Measurements from ENCODE around the gene CRACDL.

Gene CRACDL

DNA sequence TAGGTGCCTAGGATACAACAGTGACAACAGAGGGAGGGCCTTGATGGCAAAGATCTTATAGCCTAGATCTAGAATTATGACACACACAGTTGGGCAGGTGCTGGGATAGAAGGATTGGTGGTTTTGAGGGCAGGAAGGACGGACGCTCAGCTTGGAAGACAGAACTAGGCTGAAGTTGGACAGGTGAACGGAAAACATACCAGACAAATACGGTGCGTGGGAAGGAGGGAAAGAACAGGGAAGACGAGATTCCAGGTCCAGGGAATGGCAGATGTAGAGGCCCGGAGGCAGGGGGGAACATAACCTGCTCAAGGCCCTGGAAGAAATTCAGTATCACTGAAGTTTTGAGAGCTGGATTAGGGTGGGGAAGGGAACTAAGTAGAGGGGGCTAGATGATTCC, 40.8 kb downstream of the CRACDL start:
- POLR2A ChIA-PET: no interaction called here

DNA sequence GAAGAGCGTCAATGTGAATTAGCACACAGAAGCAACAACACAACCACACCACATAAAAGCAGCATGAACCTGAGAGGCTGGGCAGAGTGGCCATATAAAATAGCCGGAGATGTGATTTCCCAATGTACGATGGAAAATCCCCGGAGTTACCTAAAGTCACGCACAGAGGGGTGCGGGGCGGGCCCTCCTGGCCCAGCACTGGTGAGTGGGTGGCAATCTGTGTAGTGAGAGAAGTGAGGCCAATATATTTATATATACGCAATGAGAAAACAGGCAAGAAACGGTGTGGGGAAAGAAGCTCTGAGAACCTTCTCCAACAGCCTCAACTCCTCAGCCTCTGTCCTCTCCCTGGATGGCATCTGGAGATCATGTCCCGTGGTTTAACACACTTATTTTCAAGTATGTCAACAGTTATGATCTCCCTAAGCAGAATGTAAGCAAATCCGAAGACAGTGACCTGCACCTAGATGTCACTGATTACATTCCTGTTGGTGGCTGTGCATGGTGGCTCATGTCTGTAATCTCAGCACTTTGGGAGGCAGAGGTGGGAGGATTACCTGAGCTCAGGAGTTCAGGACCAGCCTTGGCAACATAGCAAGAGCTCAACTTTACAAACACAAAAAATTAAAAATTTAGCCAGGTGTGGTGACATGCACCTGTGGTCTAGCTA, 41.6 kb downstream of the CRACDL start:
- TF ChIP-seq SUZ12 (IDR thresholded peaks at IDR 0.05) (no peak), L3MBTL2 (conservative IDR thresholded peaks at IDR 0.05) (no peak), BHLHE40 (IDR thresholded peaks at IDR 0.05; ENCODE audit: borderline replicate concordance) (no peak), SP1 (IDR thresholded peaks at IDR 0.05) (no peak), FOXK2 (IDR thresholded peaks at IDR 0.05) (no peak), FOXA1 (IDR thresholded peaks at IDR 0.05) (no peak), HDGF (IDR thresholded peaks at IDR 0.05; ENCODE audit: borderline replicate concordance) (no peak)
- TF ChIP-seq, protein P1, sequence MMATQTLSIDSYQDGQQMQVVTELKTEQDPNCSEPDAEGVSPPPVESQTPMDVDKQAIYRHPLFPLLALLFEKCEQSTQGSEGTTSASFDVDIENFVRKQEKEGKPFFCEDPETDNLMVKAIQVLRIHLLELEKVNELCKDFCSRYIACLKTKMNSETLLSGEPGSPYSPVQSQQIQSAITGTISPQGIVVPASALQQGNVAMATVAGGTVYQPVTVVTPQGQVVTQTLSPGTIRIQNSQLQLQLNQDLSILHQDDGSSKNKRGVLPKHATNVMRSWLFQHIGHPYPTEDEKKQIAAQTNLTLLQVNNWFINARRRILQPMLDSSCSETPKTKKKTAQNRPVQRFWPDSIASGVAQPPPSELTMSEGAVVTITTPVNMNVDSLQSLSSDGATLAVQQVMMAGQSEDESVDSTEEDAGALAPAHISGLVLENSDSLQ (IDR thresholded peaks at IDR 0.05): no peak
- POLR2A ChIA-PET: no interaction called here
- CTCF ChIA-PET: no interaction called here
- no peak for DNase-seq (ENCODE audit: extremely low spot score)

More for the DNA sequence above, 40.8 kb downstream of the CRACDL start:
- DNase-seq (ENCODE audit: extremely low spot score): no peak
- CTCF ChIA-PET: no interaction called here
- no peak for TF ChIP-seq LEF1 (IDR thresholded peaks at IDR 0.05; ENCODE audit: borderline replicate concordance)
- TF ChIP-seq L3MBTL2 (conservative IDR thresholded peaks at IDR 0.05): no peak
- TF ChIP-seq NFRKB (IDR thresholded peaks at IDR 0.05): no peak
- TF ChIP-seq CTBP1 (IDR thresholded peaks at IDR 0.05; ENCODE audit: borderline replicate concordance): no peak
- no peak for TF ChIP-seq ARNT (IDR thresholded peaks at IDR 0.05)
- no peak for TF ChIP-seq FOXM1 (IDR thresholded peaks at IDR 0.05; ENCODE audit: borderline replicate concordance)
- no peak for TF ChIP-seq HDGF (IDR thresholded peaks at IDR 0.05; ENCODE audit: borderline replicate concordance)
- TF ChIP-seq FOXK2 (IDR thresholded peaks at IDR 0.05): no peak
- TF ChIP-seq, protein P1 (IDR thresholded peaks at IDR 0.05): no peak
- no peak for TF ChIP-seq BHLHE40 (IDR thresholded peaks at IDR 0.05; ENCODE audit: borderline replicate concordance)
- no peak for TF ChIP-seq SP1 (IDR thresholded peaks at IDR 0.05)

DNA sequence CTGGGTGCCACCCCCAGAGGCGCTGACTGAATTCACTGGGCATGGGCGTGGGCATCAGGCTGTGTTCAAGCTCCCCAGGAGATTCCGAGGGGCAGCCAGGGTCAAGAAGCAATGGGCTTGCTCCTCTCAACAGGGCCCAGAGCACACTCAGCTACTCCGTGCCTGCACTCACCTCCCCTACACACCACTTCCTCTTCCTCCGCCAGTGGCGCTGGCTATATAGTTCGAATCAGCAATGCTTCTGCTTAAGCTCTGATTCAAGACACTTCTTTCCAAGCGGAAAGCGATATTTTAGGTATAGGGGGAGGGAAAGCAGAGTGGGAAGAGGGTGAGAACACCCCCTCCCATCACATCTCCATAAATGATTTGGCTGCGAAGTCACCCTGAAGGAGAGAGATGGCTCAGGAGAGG, 42.1 kb downstream of the CRACDL start:
- DNase-seq (ENCODE audit: extremely low spot score): no peak
- TF ChIP-seq LEF1 (IDR thresholded peaks at IDR 0.05; ENCODE audit: borderline replicate concordance) (no peak), L3MBTL2 (conservative IDR thresholded peaks at IDR 0.05) (no peak), ELF4 (IDR thresholded peaks at IDR 0.05) (no peak), NFRKB (IDR thresholded peaks at IDR 0.05) (no peak), HDGF (IDR thresholded peaks at IDR 0.05; ENCODE audit: borderline replicate concordance) (no peak), ARNT (IDR thresholded peaks at IDR 0.05) (no peak), CTBP1 (IDR thresholded peaks at IDR 0.05; ENCODE audit: borderline replicate concordance) (no peak), ZNF384 (IDR thresholded peaks at IDR 0.05) (no peak), FOXK2 (IDR thresholded peaks at IDR 0.05) (no peak), BHLHE40 (IDR thresholded peaks at IDR 0.05; ENCODE audit: borderline replicate concordance) (no peak)
- ChIA-PET CTCF (no interaction called here), POLR2A (no interaction called here)

DNA sequence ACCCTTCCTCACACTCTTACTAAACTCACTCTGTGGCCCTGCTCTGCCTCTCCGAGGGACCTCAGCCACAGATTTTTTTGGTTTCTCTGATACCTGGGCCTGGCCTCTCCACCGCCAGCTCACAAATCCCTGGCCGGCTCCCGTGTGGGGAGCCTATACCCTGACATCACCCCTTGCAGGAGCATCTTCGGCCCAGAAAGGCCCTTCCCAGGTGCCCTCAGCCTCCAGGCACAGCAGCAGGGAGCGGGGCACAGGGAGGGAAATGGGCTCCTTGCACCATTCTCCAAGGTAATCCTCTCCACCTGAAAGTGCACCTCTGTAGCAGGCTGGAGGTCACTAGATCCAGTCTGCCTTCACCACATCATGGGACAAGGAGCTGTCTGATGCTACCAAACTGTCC, 43.2 kb downstream of the CRACDL start:
- POLR2A ChIA-PET: no interaction called here
- CTCF ChIA-PET: no interaction called here
- no peak for DNase-seq (ENCODE audit: extremely low spot score)

DNA sequence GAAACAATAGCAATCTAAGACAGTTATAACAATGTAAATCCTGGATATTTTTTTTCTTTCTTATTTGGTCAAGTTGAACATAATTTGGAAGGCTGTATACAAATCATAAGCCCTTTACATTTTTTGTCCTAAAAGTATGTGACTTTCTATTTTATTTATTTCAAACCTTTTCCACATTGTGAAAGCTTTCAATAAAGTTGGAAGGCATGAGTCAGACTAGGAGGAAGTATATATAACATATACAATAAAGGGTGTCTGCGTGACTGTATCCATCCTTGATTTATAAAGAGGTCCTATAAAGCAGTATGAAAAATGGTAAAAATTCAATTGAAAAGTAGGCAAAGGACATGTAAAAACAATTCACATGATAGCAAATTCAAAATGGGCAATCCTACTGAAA, 44.4 kb downstream of the CRACDL start:
- ChIA-PET CTCF (no interaction called here), POLR2A (no interaction called here)
- TF ChIP-seq ZNF384 (IDR thresholded peaks at IDR 0.05): no peak
- DNase-seq (ENCODE audit: extremely low spot score): no peak

More for the DNA sequence above, 43.2 kb downstream of the CRACDL start:
- no peak for TF ChIP-seq ZNF384 (IDR thresholded peaks at IDR 0.05)
- no peak for TF ChIP-seq ARNT (IDR thresholded peaks at IDR 0.05)
- TF ChIP-seq, protein P1 (IDR thresholded peaks at IDR 0.05): no peak
- no peak for TF ChIP-seq ELF4 (IDR thresholded peaks at IDR 0.05)
- no peak for TF ChIP-seq CTBP1 (IDR thresholded peaks at IDR 0.05; ENCODE audit: borderline replicate concordance)
- TF ChIP-seq NFRKB (IDR thresholded peaks at IDR 0.05): no peak

DNA sequence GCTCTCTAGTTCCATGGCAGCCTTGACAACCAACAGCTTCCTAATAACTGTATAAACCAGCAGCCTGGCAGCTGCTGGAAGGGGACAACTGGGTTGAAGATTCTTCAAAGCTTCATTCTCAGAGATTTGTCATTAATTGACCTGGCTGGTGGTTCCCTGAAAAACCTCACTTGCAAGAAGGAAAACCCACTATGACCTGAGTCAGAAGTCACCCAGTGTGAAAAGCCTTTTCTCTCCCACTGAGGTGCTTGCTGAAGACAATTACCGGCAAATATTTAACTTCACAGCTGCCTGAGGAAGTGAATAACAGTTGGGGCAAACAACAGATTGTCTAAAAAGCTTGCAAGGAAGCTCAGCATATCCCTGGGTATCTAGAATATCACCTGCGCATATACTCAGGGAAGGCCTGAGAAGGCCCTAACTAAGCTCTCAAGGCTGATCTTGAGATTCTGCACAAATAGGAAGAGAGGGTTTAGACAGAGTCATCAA, 49.9 kb downstream of the CRACDL start:
- TF ChIP-seq FOXA1 (IDR thresholded peaks at IDR 0.05) (no peak), NFRKB (IDR thresholded peaks at IDR 0.05) (no peak), HDGF (IDR thresholded peaks at IDR 0.05; ENCODE audit: borderline replicate concordance) (no peak), L3MBTL2 (conservative IDR thresholded peaks at IDR 0.05) (no peak), BHLHE40 (IDR thresholded peaks at IDR 0.05; ENCODE audit: borderline replicate concordance) (no peak), TARDBP (IDR thresholded peaks at IDR 0.05) (no peak), ELF4 (IDR thresholded peaks at IDR 0.05) (no peak), ZNF384 (IDR thresholded peaks at IDR 0.05) (no peak), SP1 (IDR thresholded peaks at IDR 0.05) (no peak), LEF1 (IDR thresholded peaks at IDR 0.05; ENCODE audit: borderline replicate concordance) (no peak), CTBP1 (IDR thresholded peaks at IDR 0.05; ENCODE audit: borderline replicate concordance) (no peak), ARNT (IDR thresholded peaks at IDR 0.05) (no peak), FOXM1 (IDR thresholded peaks at IDR 0.05; ENCODE audit: borderline replicate concordance) (no peak), SUZ12 (IDR thresholded peaks at IDR 0.05) (no peak), FOXK2 (IDR thresholded peaks at IDR 0.05) (no peak)
- TF ChIP-seq, protein P1 (IDR thresholded peaks at IDR 0.05): no peak
- DNase-seq (ENCODE audit: extremely low spot score): no peak
- CTCF ChIA-PET: interaction anchor here (0.7 kb wide), 1 partner anchor 136 kb away, joined by 4 read pairs; no protein-coding TSS in a partner anchor
- POLR2A ChIA-PET: no interaction called here

All from HEK293T (cell line).